ENCODE data around the gene SH3BP5.
A peak's percentile ranks its signal among the peaks of the same experiment; 100 is the strongest.

SH3BP5 gene

GRCh38 chr3:15241341-15241740 lies 91.0 kb downstream of the SH3BP5 start:
- DNase-seq: peak; percentile 1 to 20

- DNase-seq: no peak
Measured at GRCh38 chr3:15229262-15229661, 103.1 kb downstream of the SH3BP5 start.

GRCh38 chr3:15228147-15228546 lies 104.2 kb downstream of the SH3BP5 start:
- no peak for DNase-seq

GRCh38 chr3:15223685-15224572 lies 108.5 kb downstream of the SH3BP5 start:
- DNase-seq: peak; percentile 7 to 32

GRCh38 chr3:15221574-15222217 lies 110.7 kb downstream of the SH3BP5 start:
- no peak for DNase-seq

- no peak for DNase-seq
Measured at GRCh38 chr3:15220661-15221060, 111.7 kb downstream of the SH3BP5 start.

GRCh38 chr3:15220056-15220455 lies 112.3 kb downstream of the SH3BP5 start:
- no peak for DNase-seq

GRCh38 chr3:15218689-15219088 lies 113.7 kb downstream of the SH3BP5 start:
- DNase-seq: no peak

- DNase-seq: no peak
Measured at GRCh38 chr3:15217841-15218267, 114.5 kb downstream of the SH3BP5 start.

GRCh38 chr3:15217011-15217671 lies 115.2 kb downstream of the SH3BP5 start:
- DNase-seq: no peak

- DNase-seq: no peak
Measured at GRCh38 chr3:15216501-15216900, 115.9 kb downstream of the SH3BP5 start.

GRCh38 chr3:15215996-15216395 lies 116.4 kb downstream of the SH3BP5 start:
- DNase-seq: no peak

GRCh38 chr3:15214758-15215157 lies 117.6 kb downstream of the SH3BP5 start:
- no peak for DNase-seq

GRCh38 chr3:15211937-15212336 lies 120.4 kb downstream of the SH3BP5 start:
- no peak for DNase-seq

GRCh38 chr3:15207836-15208504 lies 124.4 kb downstream of the SH3BP5 start:
- DNase-seq: no peak

GRCh38 chr3:15206662-15207576 lies 125.5 kb downstream of the SH3BP5 start:
- DNase-seq: no peak

GRCh38 chr3:15205934-15206661 lies 126.3 kb downstream of the SH3BP5 start, which contains the start of gene CAPN7:
Gene CAPN7 (plus strand): TSS chr3:15206246. CDS start chr3:15206496, 250 bp downstream.
- no peak for DNase-seq

GRCh38 chr3:15205482-15205933 lies 126.9 kb downstream of the SH3BP5 start:
- DNase-seq: no peak

Data from SHP77 (cell line).